GM18498 (cell line): ENCODE data around the gene GATM.
"Not testable (repeated sequence)": the region's sequence is repeated elsewhere in the genome, so short reads cannot be mapped to it uniquely, and the experiment has no call there.

Experiments
- ATAC-seq: cut with Tn5 transposase; IDR thresholded peaks from one replicate; pipeline ENCODE4 v1.9.1; 2021; ENCODE audit warnings: mild to moderate bottlenecking, moderate library complexity; ENCODE audit not compliant: unreplicated experiment

The GATM gene

DNA sequence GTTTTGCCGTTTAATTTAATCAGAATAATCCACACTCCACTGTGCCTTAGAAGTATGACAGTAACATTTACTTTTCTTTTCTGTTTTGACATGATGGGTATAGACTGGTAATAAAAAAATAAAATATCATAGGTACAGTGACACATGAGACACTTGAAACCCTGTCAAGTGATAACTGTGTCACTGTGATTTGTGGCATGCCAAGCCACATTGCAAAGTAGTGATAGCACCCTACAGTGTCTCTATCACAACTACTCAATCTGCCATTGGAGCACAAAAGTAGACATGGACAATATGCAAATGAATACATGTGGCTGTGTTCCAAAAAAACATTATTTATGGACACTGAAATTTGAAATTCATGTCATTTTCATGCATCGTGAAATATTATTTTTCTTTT is 22.5 kb downstream of the GATM start:
- ATAC-seq = no peak

DNA sequence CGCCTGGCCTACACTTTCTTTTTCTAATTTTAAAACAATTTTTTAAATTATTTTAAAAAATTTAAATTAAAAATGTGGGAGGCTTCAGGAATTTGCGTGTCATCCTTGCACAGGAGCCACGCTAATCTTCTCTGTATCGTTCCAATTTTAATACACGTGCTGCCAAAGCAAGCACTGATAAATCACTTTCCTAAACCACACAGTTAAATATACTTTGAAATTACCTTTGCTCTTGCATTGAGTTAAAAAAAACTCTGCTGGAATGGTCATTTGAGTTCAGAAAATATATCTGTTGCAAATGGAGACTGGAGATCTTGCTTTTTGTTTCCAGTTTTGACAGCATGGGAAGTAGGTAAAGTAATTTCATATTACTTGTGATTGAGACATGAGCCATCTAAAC is 23.6 kb downstream of the GATM start:
- ATAC-seq = no peak

DNA sequence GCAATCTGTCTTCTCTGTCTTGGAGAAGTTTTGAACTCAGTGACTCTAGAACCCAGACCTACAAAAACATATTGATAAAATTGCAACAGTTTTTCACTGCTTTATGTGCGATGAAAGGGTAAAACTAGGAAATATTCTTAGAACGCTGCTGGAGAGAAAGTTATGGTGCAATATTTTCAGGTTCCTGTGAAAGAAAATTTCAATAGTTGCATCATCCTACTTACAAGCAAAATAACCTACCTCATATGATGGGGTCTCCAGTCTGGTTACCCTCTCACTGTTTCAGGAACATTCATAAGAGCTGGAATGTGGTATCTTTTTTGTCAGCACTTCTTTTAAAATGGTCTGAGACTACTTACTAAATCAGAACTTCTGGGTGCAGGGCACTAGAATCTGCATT is 27.1 kb downstream of the GATM start:
- no peak for ATAC-seq

DNA sequence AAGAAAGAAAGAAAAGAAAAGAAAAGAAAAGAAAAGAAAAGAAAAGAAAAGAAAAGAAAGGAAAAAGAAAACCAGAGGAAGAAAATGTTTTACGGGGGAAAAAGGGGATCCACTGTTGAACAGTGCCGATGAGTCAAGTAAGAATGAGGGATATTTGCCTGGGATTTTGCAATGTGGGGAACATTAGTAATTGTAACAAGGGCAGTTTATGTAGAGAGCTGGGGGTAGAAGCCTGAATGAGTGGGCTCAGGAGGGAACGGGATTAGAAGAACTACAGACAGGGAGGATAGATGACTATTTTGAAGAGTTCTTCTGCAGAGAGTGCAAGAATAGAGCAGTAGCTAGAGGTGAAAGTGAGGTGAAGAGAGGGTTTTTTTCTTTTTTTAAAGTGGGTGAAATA is 28.7 kb downstream of the GATM start:
- ATAC-seq = no peak

DNA sequence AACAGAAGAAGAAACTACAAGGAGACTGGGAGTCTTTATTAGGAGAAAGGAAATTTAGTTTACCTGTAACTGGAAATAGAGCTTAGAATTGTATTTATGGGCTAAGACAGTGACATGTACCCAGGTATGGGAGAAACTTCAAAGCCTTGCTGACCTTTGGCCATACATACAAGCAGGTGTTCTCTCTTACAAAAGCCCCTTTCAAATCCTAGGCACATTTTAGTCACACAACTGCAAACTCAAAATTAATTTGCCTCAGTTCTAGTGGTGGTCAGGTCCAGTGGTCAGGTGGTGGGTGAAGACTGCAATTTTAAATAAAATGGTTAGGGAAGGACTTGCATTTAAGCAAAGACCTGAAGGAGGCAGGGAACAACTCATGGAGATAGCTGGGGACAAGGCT is 30.4 kb downstream of the GATM start:
- ATAC-seq = no peak

DNA sequence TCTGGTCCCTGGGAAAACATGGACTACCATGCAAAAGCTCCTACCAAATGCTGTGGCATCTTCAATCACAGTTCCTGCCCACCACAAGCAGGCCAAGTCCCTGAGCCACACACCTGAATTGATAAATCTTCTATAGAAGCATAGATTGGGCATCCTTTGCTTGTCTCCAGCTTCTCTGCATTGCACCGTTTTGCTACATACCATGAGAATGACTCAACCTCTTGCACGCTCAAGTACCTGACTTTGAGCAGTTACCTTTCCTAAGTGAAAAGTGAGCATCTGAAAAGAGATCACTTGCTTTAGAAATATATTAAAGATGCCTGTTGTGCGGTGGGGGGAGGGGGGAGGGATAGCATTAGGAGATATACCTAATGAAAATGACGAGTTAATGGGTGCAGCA is 31.3 kb downstream of the GATM start:
- no peak for ATAC-seq

DNA sequence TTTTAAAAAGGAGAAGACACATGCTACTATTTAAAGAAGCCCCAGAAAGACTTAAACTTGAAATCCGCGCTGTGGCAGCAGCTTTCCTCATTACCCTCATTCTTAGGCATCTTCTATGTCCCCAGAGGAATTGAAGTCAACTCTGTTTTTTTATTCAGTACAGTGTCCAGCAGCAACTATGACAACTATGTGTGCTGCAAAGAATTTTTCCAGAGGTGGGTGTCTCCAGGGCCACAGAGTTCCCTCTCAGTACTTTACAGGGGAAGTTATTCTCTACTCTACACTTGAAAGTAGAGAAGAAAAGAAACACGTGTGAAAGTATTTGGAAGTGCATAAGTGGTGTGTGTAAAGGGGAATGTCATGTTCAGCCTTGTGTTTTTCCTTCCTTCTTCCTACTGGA is 32.0 kb downstream of the GATM start:
- ATAC-seq = no peak

DNA sequence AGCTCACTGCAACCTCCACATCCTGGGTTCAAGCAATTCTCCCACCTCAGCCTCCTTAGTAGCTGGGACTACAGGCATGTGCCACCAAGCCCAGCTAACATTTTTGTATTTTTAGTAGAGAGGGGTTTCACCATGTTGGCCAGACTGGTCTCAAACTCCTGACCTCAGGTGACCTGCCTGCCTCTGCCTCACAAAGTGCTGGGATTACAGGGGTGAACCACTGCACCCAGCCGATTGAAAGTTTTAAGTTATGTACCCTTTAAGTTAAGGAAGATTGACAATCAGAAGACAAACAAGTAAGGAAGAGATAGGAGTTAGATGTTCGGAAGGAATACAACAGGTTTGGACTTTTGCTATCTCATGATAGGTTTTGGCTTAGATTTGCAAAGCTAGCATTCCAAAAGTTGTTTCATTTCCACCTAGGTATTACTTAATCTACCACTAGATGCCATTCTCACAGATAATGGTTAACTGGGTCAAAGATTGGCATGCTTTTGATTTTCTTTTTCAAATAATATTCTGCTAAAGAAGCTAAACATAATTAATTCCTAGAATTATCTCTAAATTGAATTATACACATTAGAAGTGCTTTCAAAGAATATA is 35.0 kb downstream of the GATM start:
- no peak for ATAC-seq

DNA sequence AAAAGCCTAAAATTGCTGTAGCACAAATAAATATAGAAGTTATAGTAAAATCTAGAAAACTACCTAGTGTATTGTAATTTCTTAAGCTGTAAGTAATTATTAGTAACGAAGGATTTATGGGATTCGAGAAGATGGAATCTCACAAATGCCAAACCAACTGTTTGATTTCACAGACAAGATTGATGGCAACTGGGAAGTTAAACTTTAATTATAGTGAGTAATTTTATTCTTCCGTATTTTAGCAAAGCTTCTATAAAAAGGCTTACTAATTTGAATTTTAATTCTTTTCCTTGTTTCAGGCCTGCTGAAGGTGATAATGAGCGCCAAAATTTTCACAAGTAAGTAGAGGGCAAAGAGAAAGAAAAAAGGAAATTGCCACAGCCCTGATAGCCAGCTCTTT is 36.6 kb downstream of the GATM start:
- ATAC-seq = no peak

DNA sequence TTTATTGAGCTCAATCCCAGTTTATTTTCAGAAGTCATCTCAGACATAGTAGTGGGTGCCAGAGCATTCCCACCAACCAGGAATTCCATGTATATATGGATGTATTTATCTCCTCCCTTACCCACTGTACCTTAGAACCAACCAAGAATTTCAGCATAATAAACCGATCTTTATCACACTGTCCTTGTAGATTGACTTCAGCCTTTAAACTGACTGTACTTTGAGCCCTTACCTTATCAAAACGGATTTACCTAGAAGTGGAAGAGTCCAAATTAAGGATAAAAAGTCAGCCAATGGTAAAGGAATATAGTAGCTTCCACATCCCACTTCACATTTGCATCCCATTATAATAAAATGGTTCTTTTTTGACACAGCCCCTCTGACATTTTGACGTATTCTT is 37.9 kb downstream of the GATM start:
- ATAC-seq = no peak

DNA sequence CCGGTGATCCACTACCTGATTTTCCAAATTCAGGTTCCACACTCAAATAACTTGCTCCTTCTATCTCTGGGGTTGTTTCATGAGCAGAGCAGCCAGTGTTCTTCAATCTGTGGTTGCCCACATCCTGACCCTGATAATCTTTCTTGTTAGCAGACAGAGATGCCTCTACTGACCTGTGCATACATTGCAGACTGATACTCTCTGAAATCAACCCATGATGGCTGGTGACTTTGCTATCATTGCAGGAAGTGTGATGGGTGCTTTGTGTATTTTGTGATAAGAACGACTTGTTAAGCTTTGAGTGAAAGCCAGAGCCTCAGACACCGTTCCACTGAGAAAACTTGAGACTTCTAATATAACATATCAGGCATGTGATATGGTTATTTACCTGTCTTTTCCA is 39.9 kb downstream of the GATM start:
- no peak for ATAC-seq

DNA sequence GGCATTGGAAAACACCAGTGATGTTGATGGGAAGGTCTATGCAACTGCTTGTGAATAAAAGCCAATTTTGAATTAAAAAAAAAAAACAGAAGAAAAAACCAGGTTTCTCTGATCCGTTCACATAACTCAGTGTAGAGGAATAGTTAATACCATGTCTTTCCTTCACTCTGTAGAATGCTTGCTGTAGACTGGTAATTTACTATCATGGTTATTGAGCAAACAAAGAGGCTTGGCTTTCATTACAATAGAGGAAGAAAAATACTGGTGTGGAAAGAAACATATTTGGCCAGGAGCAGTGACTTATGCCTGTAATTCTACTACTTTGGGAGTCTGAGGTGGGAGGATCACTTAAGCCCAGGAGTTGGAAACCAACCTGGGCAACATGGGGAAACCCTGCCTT is 41.1 kb downstream of the GATM start:
- ATAC-seq = no peak

DNA sequence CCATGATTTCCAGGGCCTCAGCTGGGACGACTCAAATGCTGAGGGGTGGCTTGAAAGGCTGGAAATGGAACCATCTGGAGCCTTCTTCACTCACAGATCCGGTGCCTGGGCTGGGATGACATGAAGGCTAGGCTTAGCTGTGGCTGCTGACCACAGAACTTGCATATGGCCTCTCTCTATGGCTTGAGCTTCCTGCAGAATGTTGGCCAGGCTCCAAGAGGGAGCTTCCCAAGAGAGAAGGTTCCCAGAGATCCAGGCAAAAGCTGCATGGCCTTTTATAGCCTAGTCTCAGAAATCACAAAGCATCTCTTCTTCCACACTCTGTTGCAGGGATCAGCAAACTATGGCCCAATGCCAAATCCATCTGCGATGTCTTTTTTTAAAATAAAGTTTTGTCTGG is 44.8 kb downstream of the GATM start:
- ATAC-seq = no peak

DNA sequence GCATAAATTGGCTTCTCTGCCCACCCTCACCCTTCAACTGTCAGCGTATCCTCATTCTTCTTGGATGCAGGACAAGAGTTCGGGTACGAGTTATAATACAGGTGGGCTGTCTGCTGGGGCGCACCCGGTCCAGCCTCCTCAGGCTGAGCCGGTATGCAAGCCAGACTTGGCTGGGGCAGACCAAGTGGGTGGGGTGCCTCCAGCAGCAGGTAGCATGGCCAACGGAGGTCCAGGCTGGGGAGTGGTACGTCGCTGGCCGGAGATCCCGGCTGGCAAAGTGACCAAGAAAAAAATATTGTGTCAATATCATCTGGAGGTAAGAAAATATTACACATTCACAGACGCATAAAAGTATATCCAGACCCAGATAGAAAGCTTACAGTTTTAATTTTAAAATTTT is 45.6 kb downstream of the GATM start:
- ATAC-seq = no peak

DNA sequence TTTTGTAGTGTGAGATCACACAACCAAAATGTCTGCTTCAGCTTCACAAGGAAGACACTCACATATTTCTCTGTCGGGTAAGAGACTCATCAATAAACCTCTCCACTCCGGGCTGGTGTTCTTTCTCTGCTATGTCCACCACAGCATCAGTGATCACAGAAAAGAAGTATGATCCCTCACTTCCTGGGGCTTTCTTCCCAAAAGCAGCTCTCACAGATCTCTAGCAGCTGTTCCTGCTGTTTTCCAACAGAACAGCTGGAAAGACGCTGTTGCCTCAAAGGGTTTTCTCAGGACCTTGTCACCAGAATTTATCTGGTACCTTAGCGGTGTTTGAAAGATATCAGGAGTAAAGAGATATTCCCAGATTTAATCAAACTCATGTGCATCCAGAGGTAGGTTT is 46.4 kb downstream of the GATM start:
- ATAC-seq = no peak

DNA sequence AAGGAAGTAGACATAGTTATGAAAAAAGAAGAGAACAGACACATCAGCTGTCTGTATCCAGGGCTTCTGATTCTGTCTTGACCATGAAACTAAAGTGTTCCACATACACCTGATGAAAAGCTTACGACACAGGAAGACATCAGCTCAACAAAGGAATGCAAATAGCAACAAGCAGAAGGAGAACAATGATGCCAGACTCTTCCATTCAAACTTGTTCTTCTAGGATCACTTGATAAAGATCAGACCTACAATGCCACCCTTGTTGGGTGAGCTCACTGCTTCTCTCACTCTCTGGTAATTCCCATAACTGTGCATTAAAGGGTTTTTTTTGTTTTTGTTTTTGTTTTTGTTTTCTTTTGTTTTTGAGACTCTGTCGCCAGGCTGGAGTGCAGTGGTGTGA is 49.7 kb downstream of the GATM start:
- no peak for ATAC-seq

DNA sequence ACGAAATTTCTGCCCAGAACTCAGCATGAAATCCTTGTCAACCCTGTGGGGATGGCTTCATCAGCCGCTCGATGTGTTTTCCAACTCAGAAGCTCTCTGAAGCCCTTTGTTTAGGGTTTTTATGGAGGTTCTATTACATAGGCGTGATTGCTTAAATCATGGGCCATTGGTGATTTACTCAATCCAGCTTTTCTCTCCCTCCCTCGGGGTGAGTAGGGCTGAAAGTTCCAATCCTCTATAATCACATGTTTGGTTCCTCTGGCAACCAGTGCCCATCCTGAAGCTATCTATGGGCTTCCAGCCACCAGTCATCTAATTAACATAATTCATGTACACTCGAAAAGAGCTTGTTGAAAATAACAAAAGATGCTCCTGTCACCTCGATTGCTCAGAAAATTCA is 51.6 kb downstream of the GATM start:
- no peak for ATAC-seq

DNA sequence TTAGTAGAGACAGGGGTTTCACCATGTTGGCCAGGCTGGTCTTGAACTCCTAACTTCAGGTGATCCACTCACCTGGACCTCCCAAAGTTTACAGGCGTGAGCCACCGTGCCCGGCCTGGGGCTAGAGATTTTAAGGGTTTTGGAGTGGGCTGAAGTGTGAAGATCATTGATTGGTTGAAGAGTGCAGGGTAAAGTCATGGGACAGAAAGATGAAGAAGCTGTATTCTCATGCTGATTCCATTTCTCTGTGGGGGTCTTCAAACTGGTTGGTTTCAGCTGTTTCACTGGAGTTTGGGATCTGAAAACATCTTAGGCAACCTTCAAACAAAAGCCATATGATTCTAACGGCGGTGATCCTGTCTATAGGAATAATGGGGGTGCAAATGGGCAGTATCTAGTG is 52.1 kb downstream of the GATM start:
- no peak for ATAC-seq

DNA sequence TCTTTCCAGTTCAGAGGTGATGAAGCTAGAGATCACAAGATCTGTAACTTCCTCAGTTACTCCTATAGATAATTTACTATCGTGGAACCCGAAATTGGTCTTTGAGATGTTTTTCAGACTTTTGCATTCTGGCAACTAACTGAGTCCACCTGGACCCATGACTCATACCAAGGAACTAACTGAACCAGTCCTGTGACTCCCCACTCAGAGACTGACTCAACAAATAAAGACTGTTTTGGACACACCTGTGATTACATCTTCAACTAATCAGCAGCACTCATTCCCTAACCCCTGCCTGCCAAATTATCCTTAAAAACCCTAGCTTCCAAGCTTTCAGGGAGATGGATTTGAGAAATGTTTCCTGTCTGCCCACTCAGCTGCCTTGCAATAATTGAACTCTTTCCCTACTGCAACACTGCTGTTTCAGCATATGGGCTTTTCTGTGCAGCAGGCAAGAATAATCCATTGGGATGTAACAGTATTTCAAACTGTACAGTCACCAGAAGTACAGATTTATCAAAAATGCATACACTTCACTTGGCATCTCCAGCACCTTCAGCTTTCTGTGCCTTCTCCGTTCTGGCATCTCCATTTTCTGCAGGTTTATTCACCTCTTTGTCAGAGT is 57.7 kb downstream of the GATM start:
- no peak for ATAC-seq

DNA sequence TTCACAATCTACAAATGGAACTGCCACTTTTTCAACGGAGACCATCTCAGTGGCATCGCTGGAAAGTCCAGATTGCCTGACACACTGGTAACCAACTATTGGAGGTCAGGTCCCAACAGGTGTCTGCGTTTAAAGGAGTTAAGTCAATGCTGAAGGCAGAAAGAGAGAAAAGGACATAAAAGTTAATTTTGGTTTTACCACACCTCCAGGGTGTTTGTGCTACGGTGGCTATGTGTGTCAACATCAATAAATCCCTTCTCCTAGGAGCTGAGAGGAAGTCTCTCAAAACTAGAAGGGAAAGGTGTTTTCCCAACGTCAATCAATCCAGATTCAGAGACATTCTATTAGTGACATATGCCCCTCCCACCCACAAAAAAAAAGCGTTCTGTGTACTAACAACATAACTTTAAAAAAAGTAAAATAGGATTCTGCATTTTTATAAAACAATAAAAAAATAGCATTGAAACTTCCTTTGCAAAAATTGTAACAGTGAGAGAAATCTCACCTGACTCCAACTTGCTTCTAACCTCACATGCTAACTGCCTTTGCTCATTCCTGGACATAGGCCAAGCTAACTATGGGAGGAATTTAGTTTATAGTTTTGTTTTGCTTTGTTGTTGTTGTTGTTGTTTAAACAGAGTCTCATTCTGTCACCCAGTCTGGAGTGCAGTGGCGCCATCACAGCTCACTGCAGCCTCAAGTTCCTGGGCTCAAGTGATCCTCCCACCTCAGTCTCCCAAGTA is 58.7 kb downstream of the GATM start:
- no peak for ATAC-seq

DNA sequence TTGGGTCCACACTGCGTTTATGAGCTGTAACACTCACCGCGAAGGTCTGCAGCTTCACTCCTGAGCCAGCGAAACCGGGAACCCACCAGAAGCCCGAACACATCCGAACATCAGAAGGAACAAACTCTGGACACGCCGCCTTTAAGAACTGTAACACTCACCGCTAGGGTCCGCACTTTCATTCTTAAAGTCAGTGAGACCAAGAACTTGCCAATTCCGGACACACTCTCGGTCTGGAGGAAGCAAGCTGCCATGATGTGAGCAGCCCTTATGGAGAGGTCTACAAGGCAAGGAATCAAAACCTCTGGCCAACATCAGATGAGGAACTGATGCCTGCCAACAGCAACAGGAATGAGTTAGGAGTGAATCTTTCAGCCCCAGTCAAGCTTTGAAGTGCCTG is 63.4 kb downstream of the GATM start:
- ATAC-seq = no peak

DNA sequence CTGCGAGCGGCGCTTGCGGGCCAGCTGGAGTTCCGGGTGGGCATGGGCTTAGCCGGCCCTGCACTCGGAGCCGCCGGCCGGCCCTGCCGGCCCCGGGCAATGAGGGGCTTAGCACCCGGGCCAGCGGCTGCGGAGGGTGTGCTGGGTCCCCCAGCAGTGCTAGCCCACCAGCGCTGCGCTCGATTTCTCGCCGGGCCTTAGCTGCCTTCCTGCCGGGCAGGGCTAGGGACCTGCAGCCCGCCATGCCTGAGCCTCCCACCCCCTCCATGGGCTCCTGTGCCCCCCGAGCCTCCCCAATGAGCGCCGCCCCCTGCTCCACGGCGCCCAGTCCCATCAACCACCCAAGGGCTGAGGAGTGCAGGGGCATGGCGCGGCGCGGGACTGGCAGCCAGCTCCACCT is 64.2 kb downstream of the GATM start:
- ATAC-seq = not testable (repeated sequence)
